HG03159 (cell line): ENCODE data around the gene SEMA7A.

Source experiments
- ATAC-seq: cut with Tn5 transposase; IDR thresholded peaks from one replicate; pipeline ENCODE4 v1.9.1; 2021; ENCODE audit warnings: mild to moderate bottlenecking, moderate library complexity; ENCODE audit not compliant: unreplicated experiment

SEMA7A gene

DNA sequence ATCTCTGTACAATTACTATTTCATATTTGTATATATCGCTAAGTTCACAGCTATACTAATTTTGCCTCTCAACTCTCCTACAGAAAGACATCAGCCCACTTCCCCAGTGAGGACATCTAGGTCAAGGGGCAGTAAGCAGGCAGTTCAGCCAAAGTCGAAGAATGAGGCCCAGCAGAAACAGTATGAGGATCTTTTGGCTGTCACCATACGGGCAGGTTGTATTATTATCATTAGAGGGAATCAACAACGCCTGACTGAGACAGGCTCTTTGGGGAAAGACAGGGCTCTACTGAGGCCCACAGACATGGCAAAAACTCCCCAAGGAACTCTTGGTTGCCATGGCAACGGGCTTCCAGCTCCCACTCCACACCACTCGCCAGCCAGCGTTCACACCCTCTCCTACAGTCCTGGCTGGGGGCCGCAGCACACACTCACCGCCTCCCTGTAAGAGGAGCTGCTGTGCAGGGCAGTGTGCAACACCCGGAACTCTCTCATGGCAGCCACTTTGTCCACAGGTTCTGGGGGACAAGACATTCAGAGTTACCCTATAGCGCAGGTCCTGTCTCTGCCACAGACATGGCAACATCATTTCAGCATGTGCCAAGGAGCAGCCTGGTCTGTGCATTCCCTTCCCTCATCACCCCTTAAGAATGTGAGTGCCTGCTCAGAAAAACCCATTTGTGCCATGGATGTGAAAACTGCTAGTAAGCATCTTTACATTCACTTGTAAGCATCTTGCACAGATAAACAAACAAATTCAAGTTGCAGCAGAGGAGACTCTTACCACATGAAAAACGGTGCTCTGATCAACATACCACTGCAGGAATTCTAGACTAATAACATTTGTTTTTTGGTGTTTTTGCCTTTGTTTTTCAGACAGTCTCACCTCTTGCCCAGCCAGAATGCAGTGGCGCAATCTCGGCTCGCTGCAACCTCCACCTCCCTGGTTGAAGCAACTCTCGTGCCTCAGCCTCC is 18.4 kb upstream of the SEMA7A start:
- ATAC-seq, result no peak

DNA sequence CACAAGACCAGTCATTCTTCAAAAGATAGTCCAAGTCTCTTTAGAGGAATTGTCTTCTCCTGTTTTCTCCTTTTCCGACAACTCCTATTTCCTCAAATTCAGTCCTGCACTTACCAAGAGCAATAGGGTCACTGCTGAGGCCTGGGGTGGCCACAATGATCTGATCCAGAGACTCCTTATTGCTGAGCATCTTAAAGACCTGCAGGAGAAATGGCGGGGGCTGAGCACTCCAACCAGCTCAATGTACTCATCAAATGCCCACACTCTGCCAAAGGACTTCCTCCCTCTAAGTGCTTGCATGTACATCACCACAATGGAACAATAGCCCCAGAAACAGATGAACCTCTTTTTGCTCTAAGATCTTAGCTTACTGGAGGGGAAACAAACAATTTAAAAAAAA is 17.6 kb upstream of the SEMA7A start:
- no peak for ATAC-seq

DNA sequence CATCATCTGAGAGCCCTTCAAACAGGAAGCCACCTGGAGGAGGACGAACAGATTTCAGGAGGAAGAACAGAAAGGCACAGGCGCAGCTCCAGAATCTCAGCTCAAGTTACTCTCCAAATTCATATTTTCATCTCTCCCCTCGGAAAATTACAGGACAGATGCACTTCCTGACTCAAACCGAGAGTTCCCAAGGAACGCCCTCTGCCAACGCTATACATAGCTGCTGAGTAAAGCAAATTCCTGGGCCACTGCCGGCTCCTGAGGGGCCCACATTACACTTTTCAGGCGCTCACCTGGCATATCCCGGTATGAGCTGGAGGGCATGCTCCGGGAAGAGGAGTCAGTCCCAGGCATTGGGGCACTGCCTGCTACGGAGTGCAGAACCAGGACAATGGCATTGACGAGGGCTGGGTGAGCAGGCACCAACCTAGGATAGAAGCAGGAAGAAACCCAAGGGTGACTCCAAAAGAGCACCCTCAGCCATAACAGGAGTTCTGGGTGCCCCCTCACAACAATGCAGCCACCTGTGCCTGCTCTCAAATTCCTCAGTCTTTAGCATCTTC is 16.0 kb upstream of the SEMA7A start:
- no peak for ATAC-seq

DNA sequence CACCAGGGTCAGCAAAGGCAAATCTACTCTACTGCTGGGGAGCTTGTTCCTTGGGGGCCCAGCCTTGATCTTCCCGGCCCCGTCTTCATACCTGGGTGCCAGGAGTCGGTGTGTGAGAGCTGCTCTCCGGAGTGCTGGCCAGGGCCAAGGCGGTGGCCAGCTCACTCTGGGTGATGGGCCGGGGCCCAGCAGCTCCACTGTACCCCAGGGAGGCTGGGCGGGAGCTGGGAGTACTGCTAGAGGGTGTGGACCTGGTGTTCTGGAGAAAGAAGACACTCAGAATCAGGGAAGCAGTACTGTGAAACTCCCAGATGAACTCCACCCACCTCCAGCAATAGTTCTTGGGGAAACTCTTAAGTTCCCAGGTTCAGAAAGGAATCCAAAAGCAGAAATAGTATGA is 15.3 kb upstream of the SEMA7A start:
- ATAC-seq, result no peak

DNA sequence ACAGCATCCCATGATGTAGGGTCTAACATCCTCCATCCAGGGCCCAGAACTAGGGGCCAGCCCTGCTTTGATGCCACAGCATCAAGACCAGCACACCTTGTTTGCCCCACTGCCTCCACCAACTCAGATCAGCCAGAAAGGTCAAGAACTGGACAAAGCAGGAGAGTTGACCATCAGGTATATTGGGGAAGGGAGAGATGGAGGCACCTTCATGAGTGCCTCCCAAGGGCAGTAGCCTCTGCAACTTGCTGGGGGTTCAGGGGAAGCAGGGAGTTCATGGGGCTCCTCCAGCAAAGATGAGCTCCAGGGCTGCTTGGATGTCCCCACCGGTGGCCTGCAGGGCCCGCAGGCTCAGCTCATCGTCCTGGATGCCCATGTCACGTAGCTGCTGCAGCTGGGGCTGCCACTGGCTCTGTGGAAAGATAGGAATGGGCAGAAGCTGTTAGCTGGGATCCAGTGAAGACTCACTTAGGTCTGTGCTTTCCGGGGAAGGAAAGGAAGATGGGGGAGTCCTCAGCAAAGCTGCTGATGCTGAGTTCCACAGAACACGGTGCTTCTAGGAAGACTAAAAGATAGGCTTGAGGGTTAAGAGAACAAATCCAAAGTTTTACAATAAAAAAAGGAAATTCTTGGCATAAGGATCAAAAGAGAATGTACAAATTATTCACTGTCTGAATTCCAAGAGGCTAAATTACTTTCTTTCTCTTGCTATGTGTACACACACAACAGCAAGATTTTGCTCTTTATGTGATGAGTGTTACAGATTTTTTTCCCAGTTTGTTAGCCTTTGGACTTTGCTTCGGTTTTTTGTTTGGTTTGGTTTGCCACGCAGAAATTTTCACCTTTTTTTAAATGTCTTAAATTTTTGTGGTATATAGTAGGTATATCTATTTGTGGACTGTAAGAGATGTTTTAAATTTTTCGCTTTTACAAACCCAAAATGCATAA is 12.3 kb upstream of the SEMA7A start:
- no peak for ATAC-seq

DNA sequence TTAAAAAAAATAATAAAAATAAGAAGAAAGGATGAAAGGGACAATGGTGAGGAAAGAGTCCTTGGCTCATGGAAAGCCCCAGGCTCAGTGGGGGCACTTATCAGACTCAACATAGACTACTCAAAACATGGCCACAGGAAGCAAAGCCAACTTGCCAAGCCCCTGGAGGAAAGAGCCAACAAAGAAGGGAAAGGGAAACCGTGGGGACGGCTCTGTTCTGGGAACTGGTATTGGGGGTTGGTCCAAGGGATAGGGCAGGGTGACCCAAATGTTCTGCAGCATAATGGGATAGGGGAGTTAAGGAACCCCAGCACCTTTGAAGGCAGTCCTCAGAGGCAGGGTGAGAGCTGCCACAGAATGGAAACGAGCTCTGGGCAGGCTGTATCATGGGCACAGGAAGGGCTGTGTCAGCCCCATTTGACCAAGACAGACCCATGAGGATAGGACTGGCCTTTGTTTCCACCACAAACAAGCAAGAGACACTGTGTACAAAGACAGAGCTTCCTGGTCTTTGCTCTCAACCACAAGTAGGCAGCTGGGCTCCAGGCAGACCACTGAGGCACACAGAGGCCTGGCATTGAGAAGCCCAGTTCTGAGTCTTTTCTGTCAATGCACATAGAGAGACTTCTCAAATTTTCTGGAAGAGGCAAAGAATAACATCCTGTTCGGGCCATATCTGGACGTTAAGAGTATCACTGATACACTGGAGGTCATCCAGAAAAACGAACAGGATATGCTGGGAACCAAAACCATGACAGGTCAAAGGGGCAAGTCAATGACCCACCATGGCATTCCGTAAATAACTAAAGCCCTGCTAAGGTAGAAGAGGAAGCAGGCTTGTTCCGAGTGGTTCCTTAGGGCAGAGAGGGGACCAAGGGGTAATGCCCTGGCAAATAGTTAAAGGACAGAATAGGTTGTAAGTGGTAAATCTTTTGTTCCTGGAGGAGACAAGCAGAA is 10.6 kb upstream of the SEMA7A start:
- ATAC-seq, result no peak

DNA sequence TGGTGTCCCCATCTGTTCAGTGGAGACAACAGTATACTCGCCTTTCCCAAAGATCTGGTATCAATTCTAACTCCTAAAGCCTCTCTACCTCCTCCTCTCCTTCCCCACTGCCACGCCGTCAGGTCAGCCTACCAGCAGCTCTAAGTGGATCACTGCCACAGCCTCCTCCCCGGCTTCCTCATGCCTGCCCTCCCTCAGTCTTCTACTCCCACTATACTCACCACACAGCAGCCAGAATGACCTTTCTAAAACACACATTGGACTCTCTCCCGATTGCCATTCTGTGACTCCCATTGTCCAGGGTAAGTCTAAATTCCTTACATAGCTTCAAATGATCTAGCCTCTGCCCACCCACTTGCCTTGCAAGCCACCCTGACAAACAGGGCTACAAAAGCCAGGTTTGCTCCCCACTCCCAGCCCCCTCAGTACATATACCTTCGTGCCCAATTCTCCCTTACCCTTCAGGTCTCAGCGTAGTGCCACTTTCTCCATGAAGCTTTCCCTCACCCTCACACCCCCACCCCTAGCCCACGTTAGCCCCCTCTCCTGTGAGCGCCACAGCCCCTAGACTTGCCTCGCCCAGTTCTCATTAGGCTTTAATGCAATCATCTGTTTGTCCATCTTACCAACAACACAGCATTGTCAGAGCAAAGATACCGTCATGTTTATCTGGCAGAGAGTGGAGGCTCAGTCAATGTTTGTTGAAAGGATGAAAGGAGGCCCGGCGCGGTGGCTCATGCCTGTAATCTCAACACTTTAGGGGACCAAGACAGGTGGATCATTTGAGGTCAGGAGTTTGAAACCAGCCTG is 9.5 kb upstream of the SEMA7A start:
- no peak for ATAC-seq

DNA sequence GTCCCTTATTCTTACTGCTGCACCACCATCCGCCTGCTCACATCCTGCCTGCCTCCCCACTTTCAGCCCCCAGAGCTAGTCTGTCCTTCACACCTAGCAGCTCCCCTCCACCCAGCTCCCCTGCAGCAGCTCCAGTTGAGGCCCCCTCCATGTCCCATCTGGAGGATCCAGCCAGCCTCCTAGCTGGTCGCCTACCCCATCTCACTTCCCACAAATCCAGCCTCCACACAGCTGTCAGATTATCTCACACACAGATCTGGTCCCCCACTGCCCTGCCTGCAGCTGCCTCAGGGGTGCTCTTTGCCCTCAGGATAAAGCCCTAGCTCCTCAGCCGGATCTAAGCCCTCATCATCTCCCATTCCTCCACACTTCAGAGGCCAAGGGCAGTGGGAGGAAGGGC is 8.8 kb upstream of the SEMA7A start:
- ATAC-seq, result no peak

DNA sequence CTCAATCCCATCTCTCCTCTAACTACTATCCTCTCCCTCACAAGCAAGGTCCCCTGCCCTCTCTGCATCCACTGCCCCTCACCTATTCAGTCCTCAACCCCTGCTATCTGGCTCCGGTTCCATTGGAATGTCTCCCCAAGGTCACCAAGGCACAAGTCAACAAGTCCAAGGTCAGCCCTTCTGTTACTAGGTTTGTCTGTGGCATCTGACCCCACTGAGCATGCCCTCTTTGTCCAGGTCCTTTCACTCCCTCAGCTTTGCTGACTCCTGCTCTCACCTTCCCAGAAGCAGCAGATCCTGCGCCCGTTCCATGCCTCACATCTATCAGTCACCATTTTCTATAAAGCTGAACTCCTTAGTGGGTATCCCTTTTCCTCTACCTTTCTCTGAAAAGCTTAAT is 8.3 kb upstream of the SEMA7A start:
- ATAC-seq, result no peak

DNA sequence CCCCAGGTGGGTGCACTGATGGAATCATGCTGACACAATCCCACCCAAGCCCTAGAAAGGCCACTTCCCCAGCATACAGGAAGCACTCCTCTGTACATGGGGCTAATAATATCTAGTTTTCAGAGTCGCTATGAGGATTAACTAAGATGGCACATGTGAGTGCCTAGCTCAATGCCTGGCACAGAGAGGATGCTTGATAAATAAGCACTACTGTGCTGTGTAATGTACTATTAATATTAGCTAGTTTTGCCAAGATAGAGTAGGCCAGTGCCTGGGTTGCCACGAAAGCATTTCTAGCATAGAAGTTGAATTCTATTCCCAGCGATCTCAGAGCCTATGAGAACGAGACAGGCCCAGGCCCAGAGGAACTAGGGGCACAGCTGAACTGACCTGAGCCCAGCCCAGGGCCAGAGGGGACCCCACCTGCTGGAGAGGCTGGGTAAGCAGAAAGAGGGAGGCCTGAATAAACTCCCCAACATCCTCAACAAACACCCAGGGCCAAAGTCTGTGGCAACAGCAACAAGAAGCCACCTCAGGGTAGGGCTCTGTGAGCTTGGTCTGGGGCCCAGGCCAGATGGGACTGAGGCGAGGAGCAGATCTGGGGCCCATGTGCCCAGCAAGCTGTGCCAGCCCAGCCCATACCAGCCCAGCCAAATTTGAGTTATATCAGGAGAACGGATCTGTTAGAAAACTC is 7.6 kb upstream of the SEMA7A start:
- ATAC-seq, result no peak

DNA sequence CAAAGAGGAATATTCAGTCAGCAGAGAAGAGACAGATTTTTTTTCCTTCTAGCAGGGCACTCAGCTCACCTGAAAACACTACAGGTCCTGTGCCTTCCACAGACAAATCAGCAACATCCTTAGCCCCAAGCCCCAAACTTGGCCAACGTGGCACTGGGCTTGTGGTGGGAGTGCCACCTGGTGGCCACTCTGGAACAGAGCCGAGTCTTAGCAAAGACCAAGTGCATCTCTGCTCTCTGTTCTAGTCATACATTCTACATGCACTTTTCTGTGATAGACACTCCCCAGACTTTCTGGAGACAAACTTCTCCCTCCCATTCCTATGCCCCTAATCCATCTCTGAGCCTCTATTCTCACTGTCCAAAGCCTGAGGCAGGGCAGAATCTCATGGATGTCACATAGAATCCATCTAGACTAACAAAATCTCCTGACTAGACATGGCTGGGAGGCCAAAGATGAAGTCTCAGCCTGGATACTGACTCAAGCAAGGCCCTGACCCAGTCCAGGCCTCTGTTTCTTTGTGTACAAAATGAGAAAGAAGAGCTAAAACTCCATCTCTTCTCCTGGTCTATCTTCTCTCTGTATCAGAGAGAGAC is 5.1 kb upstream of the SEMA7A start:
- ATAC-seq, result no peak

DNA sequence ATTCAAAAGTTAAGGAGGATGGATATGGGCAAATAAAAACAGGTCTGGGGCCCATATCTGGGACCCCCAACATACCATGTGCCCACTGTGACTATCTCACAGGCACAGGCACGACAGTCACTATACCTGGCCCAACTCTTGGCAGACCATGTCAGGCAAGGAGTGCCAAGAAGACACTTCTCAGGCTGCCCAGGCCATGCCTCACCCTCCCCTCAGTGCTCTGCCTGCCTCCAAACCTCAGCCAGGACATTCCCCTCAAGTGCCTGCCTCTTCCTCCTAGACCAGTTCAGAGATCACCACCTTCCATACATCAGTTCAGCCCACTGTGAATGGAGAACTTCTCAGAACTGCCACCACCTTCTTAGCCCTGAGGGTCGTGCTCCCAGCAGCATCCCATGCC is 4.4 kb upstream of the SEMA7A start:
- no peak for ATAC-seq

DNA sequence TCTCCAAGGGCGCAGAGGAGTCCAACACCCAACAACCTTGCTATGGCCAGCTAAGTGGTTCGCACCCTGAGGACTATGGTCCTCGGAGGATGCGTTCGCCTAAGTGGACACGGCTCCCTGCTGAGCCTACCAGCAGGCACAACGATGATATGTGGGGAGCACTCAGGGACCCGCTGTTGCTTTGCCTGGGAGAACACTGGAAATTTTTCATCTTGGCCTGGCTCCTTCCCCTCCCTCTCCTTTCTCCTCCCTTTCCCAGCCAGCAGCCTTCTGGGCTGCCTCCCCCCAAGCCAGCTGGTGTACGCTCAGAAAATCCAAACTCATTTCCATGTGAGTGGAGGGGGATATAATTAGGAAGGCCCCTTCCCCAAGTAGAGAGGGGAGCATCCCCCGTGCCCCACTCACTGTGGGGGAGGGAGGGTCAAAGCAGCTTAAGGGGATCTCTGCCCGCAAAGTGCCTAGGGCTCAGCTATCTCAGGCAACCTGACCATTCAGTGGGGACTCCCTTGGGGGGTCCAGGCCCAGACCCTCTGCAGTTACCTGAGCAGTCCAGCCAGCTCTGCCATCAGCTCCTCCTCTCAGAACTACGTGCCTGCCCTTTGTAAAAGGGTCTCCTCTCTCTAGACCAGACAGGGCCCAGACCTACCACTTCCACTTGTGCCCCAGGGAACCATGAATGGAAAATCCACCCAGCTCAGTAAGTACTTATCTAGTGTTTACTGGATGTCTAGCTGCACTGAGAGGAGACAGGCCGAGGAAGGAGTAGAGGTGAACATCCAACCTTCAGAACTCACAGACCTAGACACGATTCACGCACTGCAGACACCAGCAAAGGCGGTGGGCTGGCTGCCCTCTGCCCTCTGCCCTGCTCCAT is 742 bp upstream of the SEMA7A start:
- ATAC-seq, result no peak

DNA sequence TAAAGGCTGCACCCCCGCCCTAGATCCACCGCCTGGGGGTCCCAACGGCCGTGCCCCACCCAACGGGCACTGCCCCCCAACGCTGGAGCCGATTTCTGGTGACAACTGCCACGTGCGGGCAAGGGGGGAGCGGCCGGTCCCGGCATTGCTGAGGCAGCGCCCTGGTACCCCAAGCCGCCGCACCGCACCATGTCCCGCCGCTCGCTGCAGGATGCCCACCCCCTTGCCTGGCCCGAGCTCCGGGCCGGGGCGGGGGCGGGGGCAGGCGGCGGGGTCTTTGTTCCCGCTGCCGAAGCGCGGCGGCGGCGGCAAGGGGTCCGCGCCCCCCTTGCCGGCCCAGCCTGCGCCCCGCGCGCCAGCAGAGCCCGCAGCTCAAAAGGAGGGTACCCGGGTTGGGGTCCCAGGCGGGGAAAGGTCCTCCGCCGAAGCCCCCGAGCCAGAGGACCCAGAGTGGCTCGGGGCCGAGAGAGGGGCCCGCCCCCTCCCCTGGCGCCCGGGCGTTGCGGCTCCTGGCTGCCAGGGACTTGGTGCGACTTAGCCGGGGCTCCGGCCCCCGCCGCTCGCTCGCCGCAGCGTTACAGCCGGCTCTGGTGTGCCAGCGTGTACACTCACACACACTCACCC is 678 bp downstream of the SEMA7A start:
- no peak for ATAC-seq

DNA sequence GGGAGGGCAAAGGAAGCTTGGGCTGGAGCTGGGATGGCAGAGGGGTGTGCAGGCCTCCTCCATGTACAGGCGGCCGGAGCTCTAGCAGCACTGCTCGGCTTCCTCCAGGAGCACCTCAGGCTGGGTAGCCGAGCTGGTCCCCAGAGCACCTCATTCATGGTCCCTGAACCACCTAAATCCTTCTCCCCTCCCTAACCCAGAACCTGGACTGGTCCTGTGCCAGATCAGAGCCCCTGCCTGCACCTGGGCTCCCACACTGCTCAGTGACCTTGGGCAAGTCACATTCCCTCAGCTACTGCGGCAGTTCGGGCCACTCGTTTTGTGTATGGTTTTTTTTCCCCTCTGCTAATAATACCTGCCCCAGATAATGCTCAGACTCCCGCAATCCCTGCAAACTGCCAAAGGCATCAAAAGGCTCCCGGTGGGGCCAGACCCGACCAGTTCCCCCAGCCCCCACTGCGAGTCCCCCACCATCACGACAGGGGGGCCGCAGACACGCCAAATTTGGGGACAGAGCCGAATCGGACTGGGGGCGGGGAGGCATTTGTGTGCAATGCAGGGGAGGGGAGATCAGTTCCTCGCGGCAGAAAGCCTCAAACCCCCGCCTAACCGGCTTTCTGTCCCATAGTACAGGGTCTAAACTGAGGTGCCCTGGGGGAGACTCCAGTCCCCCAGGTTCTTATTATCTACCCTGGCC is 1.3 kb downstream of the SEMA7A start:
- ATAC-seq, result no peak

DNA sequence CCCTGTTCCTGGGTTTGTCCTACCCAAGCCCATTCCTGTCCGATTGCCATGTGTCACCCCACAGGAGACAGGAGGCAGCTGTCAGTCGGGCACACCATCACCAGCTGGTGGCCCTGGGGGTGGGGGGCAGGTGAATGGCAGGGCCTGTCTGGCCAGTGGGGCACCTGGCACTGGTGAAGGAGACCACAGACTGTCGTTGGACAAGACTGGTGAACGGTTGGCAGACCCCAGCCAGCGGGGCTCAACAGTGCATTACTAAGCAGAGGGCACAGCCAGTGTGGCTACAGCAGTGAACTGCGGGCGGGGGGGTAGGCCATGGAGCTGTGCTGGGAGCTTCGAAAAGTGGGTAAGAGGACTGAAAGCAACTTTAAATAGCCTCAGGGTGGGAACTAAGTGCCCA is 2.1 kb downstream of the SEMA7A start:
- no peak for ATAC-seq
